HL-60 (cell line): ENCODE results near the gene SCYL1.
A peak's percentile ranks its signal among the peaks of the same experiment; 100 is the strongest.

Source experiments
- DNase-seq, 2 experiments: peaks; one replicate each; pipeline ENCODE4 v3.0.0-alpha.2; 2010 to 2020; ENCODE audit warnings: low read depth in 1 of 2, low spot score in 1 of 2
- H3K27ac ChIP-seq: fragments of 250-450 bp; sonication (Bioruptor Pico); replicated peaks from 2 replicates; pipeline ENCODE4 v1.5.1; 2020; ENCODE audit warnings: mild to moderate bottlenecking, moderate library complexity
- H3K27me3 ChIP-seq: fragments of 250-450 bp; sonication (Bioruptor Pico); 2 replicates; pipeline ENCODE4 v1.5.1; 2021; ENCODE audit warnings: mild to moderate bottlenecking, moderate library complexity; ENCODE audit not compliant: insufficient read depth, poor library complexity, severe bottlenecking
- H3K4me3 ChIP-seq: replicated peaks from 2 replicates; pipeline ENCODE4 v1.5.1; 2011; ENCODE audit warnings: mild to moderate bottlenecking, control low read depth, low read length; ENCODE audit not compliant: insufficient read depth
- GABPA ChIP-seq: IDR thresholded peaks from 2 replicates; pipeline ENCODE4 v1.6.1; 2012; ENCODE audit warnings: low read depth
- POLR2AphosphoS5 ChIP-seq: IDR thresholded peaks from 2 replicates; pipeline ENCODE4 v1.6.1; 2012; ENCODE audit warnings: low read depth
- SPI1 ChIP-seq: IDR thresholded peaks from 2 replicates; pipeline ENCODE4 v1.6.1; 2012; ENCODE audit warnings: low read depth, mild to moderate bottlenecking, borderline replicate concordance
- TF ChIP-seq, protein P1 (sequence below): IDR thresholded peaks from one replicate; pipeline ENCODE4 v1.5.1; 2011; ENCODE audit warnings: low read length, control low read depth, inconsistent platforms; ENCODE audit not compliant: insufficient read depth
- TF ChIP-seq, protein P2 (sequence below): IDR thresholded peaks from 2 replicates; pipeline ENCODE4 v1.6.1; 2012; ENCODE audit warnings: low read depth; ENCODE audit not compliant: insufficient replicate concordance

SCYL1 gene

DNA sequence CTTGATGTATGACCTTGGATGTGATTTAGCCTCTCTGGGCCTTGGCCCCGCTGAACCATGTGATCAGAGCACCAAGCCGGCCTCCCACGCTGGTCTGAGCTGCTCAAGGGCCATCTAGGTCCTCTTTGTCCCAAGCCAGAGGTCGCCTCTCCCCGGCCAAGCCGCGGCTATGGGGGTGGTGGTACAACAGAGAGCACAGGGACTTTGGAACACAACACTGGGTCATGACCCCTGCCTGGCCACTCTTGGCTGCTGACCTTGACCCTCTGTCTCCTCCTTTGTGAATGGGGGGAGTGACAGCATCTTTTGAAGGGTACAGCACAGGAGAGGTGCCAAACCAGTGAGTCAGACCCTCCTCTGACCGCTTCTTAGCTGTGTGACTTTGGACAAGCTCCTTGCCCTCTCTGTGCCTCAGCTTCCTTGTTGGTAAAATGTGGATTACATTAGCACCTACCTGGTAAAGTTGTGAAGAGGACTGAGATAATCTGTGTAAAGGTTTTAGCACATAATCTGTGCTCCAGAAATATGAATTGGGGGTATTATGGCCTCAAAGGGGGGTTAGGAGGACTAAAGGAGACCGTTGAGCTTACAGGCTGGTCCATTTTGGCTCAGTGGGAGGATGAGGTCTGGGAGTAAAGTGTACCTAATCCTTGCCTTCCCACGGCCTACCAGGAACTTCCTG is 4.7 kb downstream of the SCYL1 start:
- no peak overlapping the region for H3K4me3 ChIP-seq
- no peak overlapping the region for H3K27ac ChIP-seq
- TF ChIP-seq POLR2AphosphoS5 (no peak), SPI1 (no peak)
- TF ChIP-seq, protein P1, sequence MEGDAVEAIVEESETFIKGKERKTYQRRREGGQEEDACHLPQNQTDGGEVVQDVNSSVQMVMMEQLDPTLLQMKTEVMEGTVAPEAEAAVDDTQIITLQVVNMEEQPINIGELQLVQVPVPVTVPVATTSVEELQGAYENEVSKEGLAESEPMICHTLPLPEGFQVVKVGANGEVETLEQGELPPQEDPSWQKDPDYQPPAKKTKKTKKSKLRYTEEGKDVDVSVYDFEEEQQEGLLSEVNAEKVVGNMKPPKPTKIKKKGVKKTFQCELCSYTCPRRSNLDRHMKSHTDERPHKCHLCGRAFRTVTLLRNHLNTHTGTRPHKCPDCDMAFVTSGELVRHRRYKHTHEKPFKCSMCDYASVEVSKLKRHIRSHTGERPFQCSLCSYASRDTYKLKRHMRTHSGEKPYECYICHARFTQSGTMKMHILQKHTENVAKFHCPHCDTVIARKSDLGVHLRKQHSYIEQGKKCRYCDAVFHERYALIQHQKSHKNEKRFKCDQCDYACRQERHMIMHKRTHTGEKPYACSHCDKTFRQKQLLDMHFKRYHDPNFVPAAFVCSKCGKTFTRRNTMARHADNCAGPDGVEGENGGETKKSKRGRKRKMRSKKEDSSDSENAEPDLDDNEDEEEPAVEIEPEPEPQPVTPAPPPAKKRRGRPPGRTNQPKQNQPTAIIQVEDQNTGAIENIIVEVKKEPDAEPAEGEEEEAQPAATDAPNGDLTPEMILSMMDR = no peak
- DNase-seq = no peak
- H3K27me3 ChIP-seq = no peaks in the 10 kb centered on the region

- Histone ChIP-seq H3K27me3 (no peaks in the 10 kb centered on the region), H3K4me3 (no peak overlapping the region), H3K27ac (no peak overlapping the region)
- DNase-seq = no peak
- TF ChIP-seq, protein P1 = peak; percentile 26
- TF ChIP-seq POLR2AphosphoS5 = no peak
These were observed 5.2 kb downstream of the SCYL1 start for GRCh38 chr11:65530157-65530496.

DNA sequence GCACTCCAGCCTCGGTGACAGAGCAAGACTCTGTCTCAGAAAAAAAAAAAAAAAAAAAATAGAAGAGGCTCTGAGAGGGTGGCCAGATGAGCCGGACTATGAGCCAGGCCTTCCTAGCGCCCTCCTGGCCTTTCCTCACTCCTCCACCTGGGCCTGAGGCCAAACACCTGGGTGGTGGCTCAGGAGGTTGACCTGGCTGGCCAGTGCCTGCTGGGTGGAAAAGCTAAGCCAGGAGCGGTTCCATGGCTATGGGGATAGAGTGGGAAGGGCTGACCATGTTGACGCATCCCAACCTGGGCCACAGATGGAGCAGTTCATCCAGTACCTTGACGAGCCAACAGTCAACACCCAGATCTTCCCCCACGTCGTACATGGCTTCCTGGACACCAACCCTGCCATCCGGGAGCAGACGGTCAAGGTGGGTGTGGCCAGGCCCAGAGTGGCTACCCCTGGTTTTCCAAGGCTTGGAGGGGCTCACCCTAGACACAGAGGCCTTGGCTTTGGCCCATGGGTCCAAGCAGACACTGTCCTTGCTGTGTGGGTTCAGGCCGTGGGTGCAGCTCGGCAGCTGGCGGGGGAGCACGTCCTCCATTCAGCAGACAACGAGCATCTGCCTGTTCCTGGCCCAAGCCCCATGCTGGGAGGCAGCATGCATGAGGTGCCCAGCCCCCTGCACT is 7.6 kb downstream of the SCYL1 start:
- Histone ChIP-seq H3K27ac (no peak overlapping the region), H3K27me3 (no peaks in the 10 kb centered on the region), H3K4me3 (no peak overlapping the region)
- no peak for DNase-seq
- TF ChIP-seq POLR2AphosphoS5 (no peak), SPI1 (no peak)

DNA sequence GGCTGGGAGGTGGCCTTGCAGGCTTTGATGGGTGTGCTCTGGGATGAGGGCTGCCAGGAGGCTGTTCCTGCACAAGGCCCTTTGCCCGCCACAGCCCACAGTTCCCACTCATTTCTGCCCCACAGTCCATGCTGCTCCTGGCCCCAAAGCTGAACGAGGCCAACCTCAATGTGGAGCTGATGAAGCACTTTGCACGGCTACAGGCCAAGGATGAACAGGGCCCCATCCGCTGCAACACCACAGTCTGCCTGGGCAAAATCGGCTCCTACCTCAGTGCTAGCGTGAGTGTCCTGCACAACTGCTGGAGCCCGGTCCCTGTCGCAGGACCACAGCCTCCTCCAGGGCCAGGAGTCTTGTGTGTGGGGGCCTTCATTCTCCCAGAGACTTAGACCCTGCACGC is 10.2 kb downstream of the SCYL1 start:
- TF ChIP-seq, protein P2, sequence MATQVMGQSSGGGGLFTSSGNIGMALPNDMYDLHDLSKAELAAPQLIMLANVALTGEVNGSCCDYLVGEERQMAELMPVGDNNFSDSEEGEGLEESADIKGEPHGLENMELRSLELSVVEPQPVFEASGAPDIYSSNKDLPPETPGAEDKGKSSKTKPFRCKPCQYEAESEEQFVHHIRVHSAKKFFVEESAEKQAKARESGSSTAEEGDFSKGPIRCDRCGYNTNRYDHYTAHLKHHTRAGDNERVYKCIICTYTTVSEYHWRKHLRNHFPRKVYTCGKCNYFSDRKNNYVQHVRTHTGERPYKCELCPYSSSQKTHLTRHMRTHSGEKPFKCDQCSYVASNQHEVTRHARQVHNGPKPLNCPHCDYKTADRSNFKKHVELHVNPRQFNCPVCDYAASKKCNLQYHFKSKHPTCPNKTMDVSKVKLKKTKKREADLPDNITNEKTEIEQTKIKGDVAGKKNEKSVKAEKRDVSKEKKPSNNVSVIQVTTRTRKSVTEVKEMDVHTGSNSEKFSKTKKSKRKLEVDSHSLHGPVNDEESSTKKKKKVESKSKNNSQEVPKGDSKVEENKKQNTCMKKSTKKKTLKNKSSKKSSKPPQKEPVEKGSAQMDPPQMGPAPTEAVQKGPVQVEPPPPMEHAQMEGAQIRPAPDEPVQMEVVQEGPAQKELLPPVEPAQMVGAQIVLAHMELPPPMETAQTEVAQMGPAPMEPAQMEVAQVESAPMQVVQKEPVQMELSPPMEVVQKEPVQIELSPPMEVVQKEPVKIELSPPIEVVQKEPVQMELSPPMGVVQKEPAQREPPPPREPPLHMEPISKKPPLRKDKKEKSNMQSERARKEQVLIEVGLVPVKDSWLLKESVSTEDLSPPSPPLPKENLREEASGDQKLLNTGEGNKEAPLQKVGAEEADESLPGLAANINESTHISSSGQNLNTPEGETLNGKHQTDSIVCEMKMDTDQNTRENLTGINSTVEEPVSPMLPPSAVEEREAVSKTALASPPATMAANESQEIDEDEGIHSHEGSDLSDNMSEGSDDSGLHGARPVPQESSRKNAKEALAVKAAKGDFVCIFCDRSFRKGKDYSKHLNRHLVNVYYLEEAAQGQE = no peak
- TF ChIP-seq, protein P1 = no peak
- TF ChIP-seq GABPA = no peak
- Histone ChIP-seq H3K4me3 (no peak overlapping the region), H3K27ac (no peak overlapping the region), H3K27me3 (no peaks in the 10 kb centered on the region)
- no peak for DNase-seq

DNA sequence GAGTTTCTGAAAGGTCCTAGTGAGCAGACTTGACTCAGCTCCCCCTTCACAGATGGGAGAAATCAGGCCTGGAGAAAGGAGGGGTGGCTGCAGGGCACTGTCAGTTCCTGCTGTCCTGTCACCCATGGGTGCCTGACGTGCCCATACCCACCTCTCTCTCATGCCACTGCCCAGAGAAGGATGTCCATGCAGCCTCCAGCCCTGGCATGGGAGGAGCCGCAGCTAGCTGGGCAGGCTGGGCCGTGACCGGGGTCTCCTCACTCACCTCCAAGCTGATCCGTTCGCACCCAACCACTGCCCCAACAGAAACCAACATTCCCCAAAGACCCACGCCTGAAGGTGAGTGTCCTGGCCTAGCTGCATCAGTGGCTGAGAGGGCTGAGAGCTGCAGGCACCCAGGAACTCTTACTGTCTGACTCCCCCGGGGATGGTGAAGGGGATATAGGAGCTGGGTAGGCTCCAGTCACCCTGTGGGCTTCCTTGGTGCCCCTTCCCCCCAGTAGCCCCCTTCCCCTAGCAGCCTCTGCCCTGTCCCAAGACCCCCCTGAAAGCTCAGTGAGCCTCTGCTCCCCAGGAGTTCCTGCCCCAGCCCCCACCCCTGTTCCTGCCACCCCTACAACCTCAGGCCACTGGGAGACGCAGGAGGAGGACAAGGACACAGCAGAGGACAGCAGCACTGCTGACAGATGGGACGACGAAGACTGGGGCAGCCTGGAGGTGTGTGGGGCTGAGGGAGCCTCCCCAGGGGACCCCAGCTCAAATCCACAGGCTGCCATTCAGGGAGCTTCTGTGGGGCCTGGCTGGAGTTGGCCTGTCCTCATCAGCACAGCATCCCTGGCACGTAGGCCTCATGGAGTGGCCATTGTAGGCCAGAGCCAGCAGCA is 11.8 kb downstream of the SCYL1 start:
- Histone ChIP-seq H3K27me3 (no peaks in the 10 kb centered on the region), H3K4me3 (no peak overlapping the region), H3K27ac (no peak overlapping the region)
- no peak for DNase-seq
- TF ChIP-seq, protein P2 = no peak
- TF ChIP-seq SPI1 = no peak
- TF ChIP-seq, protein P1 = no peak
- no peak for TF ChIP-seq POLR2AphosphoS5
- no peak for TF ChIP-seq GABPA
